Activated naive CD8-positive, alpha-beta T cell treated with anti-CD3 and anti-CD28 coated beads, Interleukin-2, amount 50 U/mL, for 24 hours (primary cell): Measurements from ENCODE around the gene OR51B4.
"Not testable (repeated sequence)": the region's sequence is repeated elsewhere in the genome, so short reads cannot be mapped to it uniquely, and the experiment has no call there.

ENCODE experiments used
- ATAC-seq: fragments of 150-1000 bp; cut with Tn5 transposase; one replicate; pipeline ENCODE4 v1.10.0; 2021
- DNase-seq: peaks from one replicate; pipeline ENCODE4 v3.0.0; 2021
- H3K27ac Mint-ChIP-seq: one replicate; pipeline ENCODE4 v1.8.0; 2021; ENCODE audit warnings: mild to moderate bottlenecking, mixed read lengths
- H3K27me3 Mint-ChIP-seq: one replicate; pipeline ENCODE4 v1.8.0; 2021; ENCODE audit warnings: mixed read lengths
- H3K36me3 Mint-ChIP-seq: one replicate; pipeline ENCODE4 v1.8.0; 2021; ENCODE audit warnings: low read depth, mixed read lengths
- H3K4me1 Mint-ChIP-seq: one replicate; pipeline ENCODE4 v1.8.0; 2021; ENCODE audit warnings: mixed read lengths
- H3K4me3 Mint-ChIP-seq: one replicate; pipeline ENCODE4 v1.8.0; 2021; ENCODE audit warnings: mild to moderate bottlenecking, moderate library complexity, mixed read lengths
- H3K9me3 Mint-ChIP-seq: one replicate; pipeline ENCODE4 v1.8.0; 2021; ENCODE audit warnings: mixed read lengths

OR51B4 gene, protein sequence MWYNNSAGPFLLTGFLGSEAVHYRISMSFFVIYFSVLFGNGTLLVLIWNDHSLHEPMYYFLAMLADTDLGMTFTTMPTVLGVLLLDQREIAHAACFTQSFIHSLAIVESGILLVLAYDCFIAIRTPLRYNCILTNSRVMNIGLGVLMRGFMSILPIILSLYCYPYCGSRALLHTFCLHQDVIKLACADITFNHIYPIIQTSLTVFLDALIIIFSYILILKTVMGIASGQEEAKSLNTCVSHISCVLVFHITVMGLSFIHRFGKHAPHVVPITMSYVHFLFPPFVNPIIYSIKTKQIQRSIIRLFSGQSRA

DNA sequence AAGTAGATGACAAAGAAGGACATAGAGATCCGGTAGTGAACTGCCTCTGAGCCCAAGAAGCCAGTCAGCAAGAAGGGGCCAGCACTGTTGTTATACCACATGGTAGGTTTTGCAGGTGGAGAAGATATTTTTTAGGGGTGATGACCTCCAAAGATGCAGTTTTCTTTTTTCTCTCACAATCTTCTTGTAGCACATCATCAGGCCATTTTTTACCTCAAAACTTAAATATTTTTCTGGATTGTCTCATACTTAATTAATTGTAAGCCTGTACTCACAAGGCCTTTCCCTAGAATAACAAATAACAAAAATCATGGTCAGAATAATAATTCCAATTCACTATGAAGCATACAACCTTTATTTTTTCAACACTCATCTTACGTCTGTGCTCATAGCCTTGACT, at the start of gene OR51B4:
TSS of gene OR51B4 (minus strand) at position 101 of the 400 bp plus-strand sequence. CDS start at position 101, 0 bp downstream.
- Mint-ChIP-seq H3K27me3 (peaks cover 1% of the 10 kb centered on the region), H3K9me3 (no peaks in the 10 kb centered on the region), H3K4me1 (no peaks in the 10 kb centered on the region), H3K36me3 (no peaks in the 10 kb centered on the region), H3K27ac (no peak within 1 kb of the TSS), H3K4me3 (no peak within 1 kb of the TSS)
- DNase-seq (no peak), ATAC-seq (no peak)

DNA sequence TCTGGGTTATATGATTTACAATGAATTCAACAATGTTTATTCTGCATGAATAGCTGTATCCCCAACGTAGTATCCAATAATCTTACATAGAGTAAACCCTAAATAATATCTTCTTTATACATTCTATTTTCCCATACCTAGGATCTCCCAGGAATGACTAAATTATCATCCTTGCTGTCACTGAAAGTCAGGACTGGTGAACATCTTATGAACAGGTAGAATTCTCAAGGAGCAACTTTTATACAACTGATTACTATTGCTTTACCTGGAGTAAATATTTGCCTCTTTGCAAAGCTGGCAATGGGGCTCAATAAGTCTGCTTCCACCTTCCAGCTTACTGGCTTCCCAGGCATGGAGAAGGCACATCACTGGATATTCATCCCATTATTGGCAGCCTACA, 49.5 kb upstream of the OR51B4 start, which contains the start of gene OR51B6:
TSS of gene OR51B6 (plus strand) at position 301 of the 400 bp plus-strand sequence. CDS start at position 301, 0 bp downstream.
- Mint-ChIP-seq H3K4me3 (no peak within 1 kb of the TSS), H3K36me3 (no peaks in the 10 kb centered on the region), H3K27ac (no peak within 1 kb of the TSS), H3K4me1 (no peaks in the 10 kb centered on the region), H3K9me3 (no peaks in the 10 kb centered on the region), H3K27me3 (peaks cover 8% of the 10 kb centered on the region)
- ATAC-seq = no peak
- no peak for DNase-seq

DNA sequence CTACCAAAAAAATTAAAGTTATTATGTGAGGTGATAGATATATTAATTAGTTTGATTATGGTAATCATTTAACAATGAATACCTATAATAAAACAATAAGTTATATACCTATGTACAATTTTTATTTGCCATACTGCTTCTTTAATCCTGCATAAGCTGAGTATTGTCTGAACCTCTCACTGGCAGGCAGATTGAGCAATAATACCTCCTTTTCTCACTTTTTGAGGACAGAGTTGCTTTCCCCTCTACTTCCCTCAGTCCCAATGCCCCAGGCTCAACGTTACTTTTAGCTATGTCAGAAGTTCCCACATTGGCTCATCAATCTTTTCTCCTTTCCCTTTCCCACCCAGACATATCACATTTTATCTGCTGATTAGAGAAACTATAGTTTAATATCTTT, 47.8 kb upstream of the OR51B4 start:
- Mint-ChIP-seq H3K4me1 (no peaks in the 10 kb centered on the region), H3K9me3 (no peaks in the 10 kb centered on the region), H3K36me3 (no peaks in the 10 kb centered on the region), H3K27me3 (peaks cover 8% of the 10 kb centered on the region), H3K4me3 (no peak overlapping the region), H3K27ac (no peak overlapping the region)
- no peak for ATAC-seq
- DNase-seq = no peak

DNA sequence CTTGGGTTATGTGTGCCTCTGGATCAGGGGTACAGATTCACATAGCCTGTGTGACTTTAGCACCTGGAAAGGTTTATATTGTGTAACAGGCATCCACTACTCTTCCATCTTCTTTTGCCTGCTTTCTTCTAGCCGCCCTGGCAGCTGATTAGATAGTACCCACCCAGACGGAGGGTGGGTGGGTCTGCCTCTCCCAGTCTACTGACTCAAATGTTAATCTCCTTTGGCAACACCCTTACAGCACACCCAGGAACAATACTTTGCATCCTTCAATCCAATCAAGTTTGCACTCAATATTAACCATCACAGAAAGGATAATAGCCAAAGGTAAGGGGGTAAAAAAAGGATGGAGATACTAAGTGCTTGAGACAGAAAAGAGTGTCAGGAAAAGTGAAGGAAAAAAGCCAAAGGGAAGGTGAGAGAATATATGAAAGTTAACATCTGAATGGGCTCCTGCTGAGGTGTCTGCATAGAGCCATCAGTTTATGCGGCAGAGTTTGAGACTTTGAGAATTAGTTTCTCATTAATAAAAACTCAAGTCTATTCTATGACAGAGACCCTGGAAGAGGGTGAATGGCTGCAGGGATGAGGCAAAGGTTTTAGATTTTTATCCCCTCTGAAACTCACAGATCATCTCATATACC, 46.9 kb upstream of the OR51B4 start:
- ATAC-seq = no peak
- H3K27me3 Mint-ChIP-seq = peaks cover 8% of the 10 kb centered on the region
- DNase-seq = no peak
- no peaks in the 10 kb centered on the region for H3K36me3 Mint-ChIP-seq
- no peak overlapping the region for H3K27ac Mint-ChIP-seq
- H3K4me3 Mint-ChIP-seq = no peak overlapping the region
- H3K4me1 Mint-ChIP-seq = no peaks in the 10 kb centered on the region
- no peaks in the 10 kb centered on the region for H3K9me3 Mint-ChIP-seq

DNA sequence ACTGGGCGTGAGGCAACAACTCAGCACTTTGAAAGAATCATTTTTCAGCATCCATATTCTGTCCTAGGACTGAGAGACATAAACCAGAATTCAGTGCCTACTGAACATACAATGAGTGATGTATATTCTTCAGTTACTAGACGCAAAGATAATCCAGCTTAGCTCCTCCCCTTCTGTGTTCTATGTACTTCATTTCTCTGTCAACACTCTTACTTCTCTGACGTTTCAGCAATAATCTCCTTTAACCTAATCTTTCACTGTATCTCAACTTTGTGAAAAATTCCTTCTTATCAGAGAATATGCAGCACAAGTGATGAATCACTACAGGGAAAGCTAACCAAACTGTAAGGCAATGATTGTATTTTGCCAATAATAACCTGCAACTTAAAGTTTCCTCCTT, 44.1 kb upstream of the OR51B4 start:
- Mint-ChIP-seq H3K9me3 (no peaks in the 10 kb centered on the region), H3K27me3 (peaks cover 6% of the 10 kb centered on the region), H3K27ac (no peak overlapping the region), H3K4me3 (no peak overlapping the region), H3K36me3 (no peaks in the 10 kb centered on the region), H3K4me1 (no peaks in the 10 kb centered on the region)
- ATAC-seq = no peak
- no peak for DNase-seq

DNA sequence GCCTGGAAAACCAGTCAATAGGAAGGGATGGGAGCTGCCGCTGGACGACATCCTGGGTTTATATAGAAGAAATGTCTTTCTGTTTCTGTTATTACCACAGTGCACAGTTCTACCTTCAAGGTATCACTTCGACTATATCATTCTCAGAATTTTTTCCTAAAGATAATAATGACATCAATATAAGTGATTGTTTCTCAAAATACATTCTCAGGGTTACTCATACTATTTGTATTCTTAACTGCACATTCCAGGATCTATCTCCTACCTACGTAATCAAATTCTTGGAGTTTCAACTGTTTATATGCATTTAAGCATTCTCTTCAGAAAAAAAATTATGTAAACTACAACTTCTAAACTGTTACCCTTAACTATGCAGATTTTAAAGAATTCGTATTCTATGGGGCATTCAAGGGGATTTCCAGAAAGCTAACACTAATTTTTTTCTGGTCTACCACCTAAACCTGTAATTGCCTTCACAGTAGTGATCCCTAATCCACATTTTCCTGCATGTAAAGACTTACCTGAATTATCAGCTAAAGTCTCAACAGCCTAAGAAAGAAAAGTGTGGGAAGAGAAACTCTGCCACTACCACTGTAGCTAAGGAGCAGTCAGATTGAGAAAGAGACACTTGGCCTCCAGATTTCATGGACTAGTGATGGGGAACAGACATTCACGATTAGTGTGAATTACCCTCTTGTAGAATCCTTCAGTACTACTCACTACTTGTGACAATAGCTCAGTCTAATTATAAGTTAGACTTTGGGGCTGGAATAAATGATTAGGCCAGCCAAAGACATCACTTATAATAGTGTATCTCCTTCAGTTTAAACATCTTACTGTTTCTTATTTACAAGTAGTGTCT, 42.0 kb upstream of the OR51B4 start, which contains the start of gene OR51B5:
TSS of gene OR51B5 (minus strand) at position 51 of the 862 bp plus-strand sequence. CDS start at position 51, 0 bp downstream.
- DNase-seq (no peak), ATAC-seq (no peak)
- Mint-ChIP-seq H3K9me3 (no peaks in the 10 kb centered on the region), H3K27ac (no peak within 1 kb of the TSS), H3K4me1 (no peaks in the 10 kb centered on the region), H3K4me3 (no peak within 1 kb of the TSS), H3K36me3 (no peaks in the 10 kb centered on the region), H3K27me3 (peaks cover 5% of the 10 kb centered on the region)

DNA sequence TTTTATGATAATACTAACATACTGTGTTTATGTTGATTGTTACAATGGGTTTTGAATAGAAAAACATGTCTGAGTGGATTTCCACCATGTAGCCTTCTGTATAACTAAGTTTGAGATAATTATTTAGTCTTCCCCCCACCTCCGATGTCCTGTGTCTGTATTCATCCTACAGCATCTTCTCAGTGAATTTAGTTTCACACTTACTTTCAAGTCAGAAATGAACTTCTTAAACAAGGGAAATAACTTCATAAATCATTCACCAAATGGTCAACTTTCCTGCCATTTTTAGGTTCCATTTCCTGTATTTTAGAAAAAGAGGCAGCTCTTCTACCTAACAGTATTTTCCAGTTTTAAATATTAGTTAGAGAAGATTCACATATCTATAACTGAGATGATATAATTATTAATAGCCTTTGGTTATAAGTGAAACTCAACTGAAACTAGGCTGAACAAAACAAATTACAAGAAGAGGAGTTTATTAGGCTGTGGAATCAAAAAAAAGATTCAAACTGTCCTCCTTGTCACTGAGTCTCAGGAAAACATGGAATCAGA, 38.1 kb upstream of the OR51B4 start:
- H3K9me3 Mint-ChIP-seq = no peaks in the 10 kb centered on the region
- H3K4me3 Mint-ChIP-seq = no peak overlapping the region
- H3K27me3 Mint-ChIP-seq = no peaks in the 10 kb centered on the region
- ATAC-seq = no peak
- H3K4me1 Mint-ChIP-seq = no peaks in the 10 kb centered on the region
- H3K27ac Mint-ChIP-seq = no peak overlapping the region
- no peak for DNase-seq
- no peaks in the 10 kb centered on the region for H3K36me3 Mint-ChIP-seq

DNA sequence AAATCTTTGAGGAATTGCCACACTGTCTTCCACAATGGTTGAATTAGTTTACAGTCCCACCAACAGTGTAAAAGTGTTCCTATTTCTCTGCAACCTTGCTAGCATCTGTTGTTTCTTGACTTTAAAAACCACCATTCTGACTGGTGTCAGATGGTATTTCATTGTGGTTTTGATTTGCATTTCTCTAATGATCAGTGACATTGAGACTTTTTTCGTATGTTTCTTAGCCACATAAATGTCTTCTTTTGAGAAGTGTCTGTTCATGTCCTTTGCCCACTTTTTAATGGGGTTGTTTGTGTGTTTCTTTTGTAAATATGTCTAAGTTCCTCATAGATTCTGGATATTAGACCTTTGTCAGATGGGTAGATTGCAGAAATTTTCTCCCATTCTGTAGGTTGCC, 35.5 kb upstream of the OR51B4 start:
- ATAC-seq, DNase-seq, H3K4me3 Mint-ChIP-seq, H3K9me3 Mint-ChIP-seq, H3K4me1 Mint-ChIP-seq, H3K36me3 Mint-ChIP-seq, H3K27ac Mint-ChIP-seq, H3K27me3 Mint-ChIP-seq: not testable (repeated sequence)

DNA sequence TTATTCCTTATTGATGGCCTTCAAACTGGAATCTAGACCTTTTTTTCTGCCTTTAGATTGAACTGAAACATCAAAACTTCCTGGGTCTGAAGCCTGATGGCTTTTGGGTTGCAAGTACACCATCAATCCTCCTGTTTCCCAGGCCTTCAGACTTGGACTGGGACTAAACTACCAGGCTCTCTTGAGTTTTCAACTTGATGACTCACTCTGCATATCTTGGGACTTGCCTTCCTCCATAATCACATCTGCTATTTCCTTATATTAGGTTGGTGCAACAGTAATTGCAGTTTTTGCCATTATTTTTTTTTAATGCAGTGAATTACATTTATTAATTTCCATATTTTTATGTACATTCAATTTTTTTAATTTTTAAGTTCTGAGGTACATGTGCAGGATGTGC, 34.6 kb upstream of the OR51B4 start:
- no peaks in the 10 kb centered on the region for H3K36me3 Mint-ChIP-seq
- no peaks in the 10 kb centered on the region for H3K27me3 Mint-ChIP-seq
- H3K9me3 Mint-ChIP-seq = no peaks in the 10 kb centered on the region
- H3K27ac Mint-ChIP-seq = no peak overlapping the region
- no peaks in the 10 kb centered on the region for H3K4me1 Mint-ChIP-seq
- no peak for ATAC-seq
- no peak for DNase-seq
- H3K4me3 Mint-ChIP-seq = no peak overlapping the region

DNA sequence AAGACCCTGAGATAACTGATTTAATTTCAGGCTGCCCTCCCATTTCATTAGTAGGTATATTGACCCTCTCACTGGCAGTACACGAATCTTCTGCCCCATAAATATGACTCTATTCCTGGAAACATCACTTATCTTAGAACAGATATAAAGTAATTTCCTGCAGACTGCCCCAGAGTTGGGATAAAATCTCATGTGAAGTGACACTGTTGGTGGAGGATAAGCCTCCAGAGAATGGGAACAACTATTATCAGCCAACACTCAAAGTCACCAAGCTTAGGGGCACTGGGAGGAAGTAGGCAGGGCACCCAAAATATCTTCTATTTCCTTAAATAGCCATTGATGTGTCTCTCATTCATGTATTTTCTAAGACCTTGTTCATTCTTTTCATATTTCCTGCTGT, 33.4 kb upstream of the OR51B4 start:
- DNase-seq (no peak), ATAC-seq (no peak)
- Mint-ChIP-seq H3K36me3 (no peaks in the 10 kb centered on the region), H3K27ac (no peak overlapping the region), H3K4me3 (no peak overlapping the region), H3K27me3 (no peaks in the 10 kb centered on the region), H3K9me3 (no peaks in the 10 kb centered on the region), H3K4me1 (no peaks in the 10 kb centered on the region)

DNA sequence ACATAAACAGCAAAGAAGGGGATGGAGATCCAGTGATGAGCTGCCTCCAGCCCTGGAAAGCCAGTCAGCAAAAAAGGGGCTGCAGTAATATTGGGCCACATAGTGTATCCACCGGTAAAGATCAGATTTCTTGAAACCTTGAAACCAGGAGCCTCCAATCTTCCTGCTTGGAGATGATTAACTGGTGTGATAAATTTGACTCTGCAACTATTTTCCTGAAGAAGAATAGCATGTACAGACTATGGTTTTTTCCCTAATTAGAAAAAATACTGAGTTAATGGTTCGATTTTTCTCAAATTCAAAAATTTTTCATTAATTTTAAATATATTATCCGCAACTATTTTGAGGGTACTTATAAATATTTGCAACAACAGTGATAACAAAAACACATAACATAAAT, 22.5 kb upstream of the OR51B4 start, which contains the start of gene OR51B2:
TSS of gene OR51B2 (minus strand) at position 101 of the 400 bp plus-strand sequence. CDS start at position 101, 0 bp downstream.
- no peak within 1 kb of the TSS for H3K4me3 Mint-ChIP-seq
- no peaks in the 10 kb centered on the region for H3K4me1 Mint-ChIP-seq
- no peaks in the 10 kb centered on the region for H3K36me3 Mint-ChIP-seq
- H3K27ac Mint-ChIP-seq = no peak within 1 kb of the TSS
- no peaks in the 10 kb centered on the region for H3K9me3 Mint-ChIP-seq
- no peak for DNase-seq
- no peak for ATAC-seq
- H3K27me3 Mint-ChIP-seq = no peaks in the 10 kb centered on the region

DNA sequence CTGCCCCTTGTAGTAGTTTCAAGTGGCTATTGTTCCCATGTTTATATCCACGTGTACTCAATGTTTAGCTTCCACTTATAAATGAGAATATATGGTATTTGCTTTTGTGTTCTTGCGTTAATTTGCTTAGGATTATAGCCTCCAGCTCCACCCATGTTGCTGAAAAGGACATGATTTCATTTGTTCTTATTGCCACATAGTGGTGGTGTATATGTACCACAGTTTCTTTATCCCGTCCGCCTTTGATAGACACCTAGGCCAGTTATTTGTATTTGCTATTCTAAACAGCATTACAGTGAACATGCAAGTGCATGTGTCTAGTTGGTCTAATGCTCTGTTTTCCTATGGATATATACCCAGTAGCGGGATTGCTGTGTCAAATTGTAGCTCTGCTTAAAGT, 15.5 kb upstream of the OR51B4 start:
- DNase-seq (no peak), ATAC-seq (no peak)
- H3K4me1 Mint-ChIP-seq = no peaks in the 10 kb centered on the region
- peaks cover 3% of the 10 kb centered on the region for H3K9me3 Mint-ChIP-seq
- H3K4me3 Mint-ChIP-seq = no peak overlapping the region
- H3K36me3 Mint-ChIP-seq = no peaks in the 10 kb centered on the region
- H3K27ac Mint-ChIP-seq = no peak overlapping the region
- no peaks in the 10 kb centered on the region for H3K27me3 Mint-ChIP-seq

DNA sequence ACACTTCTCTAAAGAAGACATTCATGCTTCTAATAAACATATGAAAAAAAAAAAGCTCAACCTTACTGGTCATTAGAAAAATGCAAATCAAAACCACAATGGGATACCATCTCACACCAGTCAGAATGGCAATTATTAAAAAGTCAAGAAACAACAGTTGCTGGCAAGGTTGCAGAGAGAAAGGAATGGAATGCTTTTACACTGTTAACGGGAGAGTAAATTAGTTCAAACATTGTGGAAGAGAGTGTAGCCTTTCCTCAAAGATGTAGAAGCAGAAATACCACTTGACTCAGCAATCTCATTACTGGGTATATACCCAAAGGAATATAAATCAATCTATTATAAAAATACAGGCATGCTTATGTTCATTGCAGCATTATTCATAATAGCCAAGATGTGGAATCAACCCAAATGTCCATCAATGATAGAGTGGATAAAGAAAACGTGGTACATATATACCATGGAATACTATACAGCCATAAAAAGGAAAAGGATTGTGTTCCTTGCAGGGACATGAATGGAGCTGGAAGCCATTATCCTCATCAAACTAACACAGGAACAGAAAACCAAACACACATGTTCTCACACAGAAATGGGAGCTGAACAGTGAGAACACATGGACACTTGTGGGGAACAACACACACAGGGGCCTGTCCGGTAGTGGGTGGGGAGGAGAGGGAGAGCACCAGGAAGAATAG, 11.7 kb upstream of the OR51B4 start:
- ATAC-seq = not testable (repeated sequence)

DNA sequence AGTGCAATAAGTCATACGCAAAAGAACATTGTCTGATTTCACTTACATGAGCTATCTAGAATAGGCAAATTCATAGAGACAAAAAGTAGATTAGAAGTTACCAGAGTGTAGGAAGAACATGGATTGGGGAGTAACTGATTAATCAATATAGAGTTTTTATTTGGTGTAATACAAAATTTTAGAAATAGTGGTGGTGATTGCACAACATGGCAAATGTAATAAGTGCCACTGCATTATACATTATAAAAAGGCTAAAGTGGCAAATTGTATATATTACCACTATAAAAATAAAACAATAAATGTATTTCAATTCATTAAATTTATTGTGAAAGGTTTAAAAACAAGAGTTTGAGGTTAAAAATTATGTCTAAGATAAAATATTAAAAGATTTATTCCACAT, 8.7 kb upstream of the OR51B4 start:
- no peaks in the 10 kb centered on the region for H3K36me3 Mint-ChIP-seq
- H3K4me3 Mint-ChIP-seq = no peak overlapping the region
- ATAC-seq (no peak), DNase-seq (no peak)
- H3K27ac Mint-ChIP-seq = no peak overlapping the region
- H3K4me1 Mint-ChIP-seq = no peaks in the 10 kb centered on the region
- no peaks in the 10 kb centered on the region for H3K9me3 Mint-ChIP-seq
- H3K27me3 Mint-ChIP-seq = peaks cover 2% of the 10 kb centered on the region

More for the DNA sequence above, 11.7 kb upstream of the OR51B4 start:
- not testable (repeated sequence) for H3K4me3 Mint-ChIP-seq, H3K27me3 Mint-ChIP-seq, H3K36me3 Mint-ChIP-seq, DNase-seq, H3K27ac Mint-ChIP-seq, H3K9me3 Mint-ChIP-seq, H3K4me1 Mint-ChIP-seq
